ENCODE data around the gene OSGEP.

OSGEP gene

DNA sequence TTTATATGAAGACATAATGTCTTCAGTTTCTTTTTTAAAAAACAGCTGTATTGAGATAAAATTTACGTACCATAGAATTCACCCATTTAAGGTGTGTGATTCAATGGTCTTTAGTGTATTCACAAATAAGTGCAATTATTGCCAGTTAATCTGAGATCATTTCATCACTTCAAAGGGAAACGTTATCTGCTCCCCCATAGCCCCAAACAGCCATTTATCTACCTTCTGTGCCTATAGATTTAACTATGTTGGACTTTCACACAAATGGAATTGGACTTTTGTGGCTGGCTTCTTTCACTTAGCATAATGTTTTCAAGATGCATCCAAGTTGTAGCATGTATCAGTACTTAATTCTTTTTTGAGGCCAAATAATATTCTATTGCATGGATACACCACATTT is 24.3 kb upstream of the OSGEP start:
- H3K27ac ChIP-seq: no peak overlapping the region
- peaks cover 10 to 31% (median 30%) of the 10 kb centered on the region in 3 donors for H3K36me3 ChIP-seq
- no peaks in the 10 kb centered on the region for H3K9me3 ChIP-seq
- no peaks in the 10 kb centered on the region for H3K4me1 ChIP-seq
- intact Hi-C loops (cut with DNase I; ENCODE audit: low total_unique reads): no loop called here
- no peaks in the 10 kb centered on the region for H3K27me3 ChIP-seq
- TF ChIP-seq, protein P1, sequence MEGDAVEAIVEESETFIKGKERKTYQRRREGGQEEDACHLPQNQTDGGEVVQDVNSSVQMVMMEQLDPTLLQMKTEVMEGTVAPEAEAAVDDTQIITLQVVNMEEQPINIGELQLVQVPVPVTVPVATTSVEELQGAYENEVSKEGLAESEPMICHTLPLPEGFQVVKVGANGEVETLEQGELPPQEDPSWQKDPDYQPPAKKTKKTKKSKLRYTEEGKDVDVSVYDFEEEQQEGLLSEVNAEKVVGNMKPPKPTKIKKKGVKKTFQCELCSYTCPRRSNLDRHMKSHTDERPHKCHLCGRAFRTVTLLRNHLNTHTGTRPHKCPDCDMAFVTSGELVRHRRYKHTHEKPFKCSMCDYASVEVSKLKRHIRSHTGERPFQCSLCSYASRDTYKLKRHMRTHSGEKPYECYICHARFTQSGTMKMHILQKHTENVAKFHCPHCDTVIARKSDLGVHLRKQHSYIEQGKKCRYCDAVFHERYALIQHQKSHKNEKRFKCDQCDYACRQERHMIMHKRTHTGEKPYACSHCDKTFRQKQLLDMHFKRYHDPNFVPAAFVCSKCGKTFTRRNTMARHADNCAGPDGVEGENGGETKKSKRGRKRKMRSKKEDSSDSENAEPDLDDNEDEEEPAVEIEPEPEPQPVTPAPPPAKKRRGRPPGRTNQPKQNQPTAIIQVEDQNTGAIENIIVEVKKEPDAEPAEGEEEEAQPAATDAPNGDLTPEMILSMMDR (IDR thresholded peaks at IDR 0.05): no peak
- no peak for DNase-seq
- no peak overlapping the region for H3K4me3 ChIP-seq

DNA sequence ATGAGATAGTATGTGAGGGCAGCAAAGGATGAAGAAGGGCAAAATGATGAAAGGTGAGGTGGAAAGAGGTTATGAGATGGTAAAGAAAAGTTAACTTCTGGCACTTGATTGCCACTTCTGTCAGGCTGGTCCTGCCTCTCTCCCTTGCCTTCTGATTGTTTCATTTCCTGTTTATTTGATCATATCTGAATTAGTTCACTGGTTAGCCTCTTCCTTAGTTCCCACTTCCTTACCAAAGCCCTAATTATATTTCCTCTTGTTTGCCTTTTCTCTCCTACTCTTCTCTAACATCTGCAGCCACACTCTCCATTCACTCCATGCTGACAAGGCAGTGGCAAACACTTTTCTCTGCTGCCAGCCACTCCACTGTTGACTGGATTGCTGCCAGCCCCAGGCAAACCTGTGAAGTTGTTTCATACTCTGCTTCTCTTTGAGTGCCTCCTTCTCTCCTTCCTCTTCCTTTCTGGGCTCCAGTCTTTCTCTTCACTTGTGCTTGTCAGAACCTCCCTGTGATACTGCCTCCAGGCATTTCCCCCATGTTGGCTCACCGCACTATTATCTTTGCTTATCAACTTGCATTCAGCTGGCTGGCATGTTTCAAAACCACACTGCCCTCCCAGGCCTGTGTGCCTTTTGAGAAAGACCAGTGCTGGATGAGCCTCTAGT is 22.7 kb upstream of the OSGEP start:
- Histone ChIP-seq H3K4me3 (no peak overlapping the region), H3K4me1 (no peaks in the 10 kb centered on the region), H3K27me3 (no peaks in the 10 kb centered on the region), H3K27ac (no peak overlapping the region), H3K9me3 (no peaks in the 10 kb centered on the region), H3K36me3 (peaks cover 10 to 40% (median 39%) of the 10 kb centered on the region in 3 donors)
- TF ChIP-seq, protein P1 (IDR thresholded peaks at IDR 0.05): no peak
- peak in 1 of 2 donors; percentile 25 for DNase-seq
- intact Hi-C loops (cut with DNase I; ENCODE audit: low total_unique reads): no loop called here

GRCh38 chr14:20476776-20477175 is 22.2 kb upstream of the OSGEP start:
- intact Hi-C loops (cut with DNase I; ENCODE audit: low total_unique reads): no loop called here
- TF ChIP-seq, protein P1 (IDR thresholded peaks at IDR 0.05): no peak
- DNase-seq: no peak
- Histone ChIP-seq H3K27me3 (no peaks in the 10 kb centered on the region), H3K9me3 (no peaks in the 10 kb centered on the region), H3K4me3 (no peak overlapping the region), H3K36me3 (peaks cover 10 to 40% (median 39%) of the 10 kb centered on the region in 3 donors), H3K27ac (no peak overlapping the region), H3K4me1 (no peaks in the 10 kb centered on the region)

- no peak overlapping the region for H3K27ac ChIP-seq
- no peak for DNase-seq
- intact Hi-C loops (cut with DNase I; ENCODE audit: low total_unique reads): no loop called here
- H3K4me3 ChIP-seq: no peak overlapping the region
- H3K36me3 ChIP-seq: peaks cover 10 to 40% (median 39%) of the 10 kb centered on the region in 3 donors
- peaks cover 0 to 18% (median 10%) of the 10 kb centered on the region in 4 donors for H3K4me1 ChIP-seq
- TF ChIP-seq, protein P1 (IDR thresholded peaks at IDR 0.05): no peak
- H3K27me3 ChIP-seq: no peaks in the 10 kb centered on the region
- H3K9me3 ChIP-seq: no peaks in the 10 kb centered on the region
Observed at GRCh38 chr14:20472536-20473169, 18.0 kb upstream of the OSGEP start.

GRCh38 chr14:20470603-20470901 is 15.9 kb upstream of the OSGEP start:
- Histone ChIP-seq H3K27ac (peak overlapping the region; percentile 79 to 89), H3K36me3 (peaks cover 4 to 25% (median 25%) of the 10 kb centered on the region in 3 donors), H3K9me3 (no peaks in the 10 kb centered on the region), H3K4me3 (peak overlapping the region; percentile 56 to 79), H3K4me1 (peaks cover 0 to 18% (median 10%) of the 10 kb centered on the region in 4 donors), H3K27me3 (no peaks in the 10 kb centered on the region)
- no peak for DNase-seq
- TF ChIP-seq, protein P1 (IDR thresholded peaks at IDR 0.05): no peak
- intact Hi-C loops (cut with DNase I; ENCODE audit: low total_unique reads): no loop called here

Measured in tibial artery (tissue), 4 donors.